Activated T-cell treated with anti-CD3 and anti-CD28 coated beads for 48 hours (primary cell): Measurements from ENCODE around the gene DUSP5.
"Not testable (repeated sequence)": the region's sequence is repeated elsewhere in the genome, so short reads cannot be mapped to it uniquely, and the experiment has no call there.

ENCODE experiments used
- DNase-seq: peaks from one replicate; pipeline ENCODE4 v3.0.0-alpha.2; 2020; ENCODE audit warnings: low read depth

DUSP5 gene

GRCh38 chr10:110522365-110522988 lies 24.8 kb downstream of the DUSP5 start:
- DNase-seq, result no peak

GRCh38 chr10:110523736-110524135 lies 26.0 kb downstream of the DUSP5 start:
- no peak for DNase-seq

- no peak for DNase-seq
Measured at GRCh38 chr10:110524179-110524858, 26.6 kb downstream of the DUSP5 start.

GRCh38 chr10:110524859-110525232 lies 27.1 kb downstream of the DUSP5 start:
- DNase-seq, result no peak

GRCh38 chr10:110525349-110526260 lies 27.9 kb downstream of the DUSP5 start:
- no peak for DNase-seq

GRCh38 chr10:110527731-110528171 lies 30.0 kb downstream of the DUSP5 start:
- no peak for DNase-seq

- DNase-seq, result no peak
Measured at GRCh38 chr10:110528224-110528996, 30.7 kb downstream of the DUSP5 start.

GRCh38 chr10:110528997-110529524 lies 31.4 kb downstream of the DUSP5 start:
- DNase-seq, result not testable (repeated sequence)

GRCh38 chr10:110529596-110530011 lies 31.9 kb downstream of the DUSP5 start:
- DNase-seq, result no peak

- DNase-seq, result no peak
Measured at GRCh38 chr10:110530131-110530831, 32.6 kb downstream of the DUSP5 start.

GRCh38 chr10:110531687-110532086 lies 34.0 kb downstream of the DUSP5 start:
- DNase-seq, result no peak

GRCh38 chr10:110532628-110533027 lies 34.9 kb downstream of the DUSP5 start:
- DNase-seq, result not testable (repeated sequence)

- no peak for DNase-seq
Measured at GRCh38 chr10:110533149-110533548, 35.4 kb downstream of the DUSP5 start.

- no peak for DNase-seq
Measured at GRCh38 chr10:110534571-110534970, 36.9 kb downstream of the DUSP5 start.

- peak; percentile 72 for DNase-seq
Measured at GRCh38 chr10:110535958-110536891, 38.5 kb downstream of the DUSP5 start.

GRCh38 chr10:110539091-110539490 lies 41.4 kb downstream of the DUSP5 start:
- no peak for DNase-seq

- DNase-seq, result no peak
Measured at GRCh38 chr10:110540031-110540430, 42.3 kb downstream of the DUSP5 start.

GRCh38 chr10:110544958-110545537 lies 47.3 kb downstream of the DUSP5 start:
- no peak for DNase-seq

GRCh38 chr10:110546077-110546476 lies 48.4 kb downstream of the DUSP5 start:
- DNase-seq, result no peak
